IPS DF 6.9 (cell line): ENCODE results near the gene DPP6.
"Not testable (repeated sequence)": the region's sequence is repeated elsewhere in the genome, so short reads cannot be mapped to it uniquely, and the experiment has no call there.

ENCODE experiments used
- DNase-seq: peaks from one replicate; pipeline ENCODE4 v3.0.0-alpha.2; 2013; ENCODE audit warnings: low read depth, low spot score
- H3K27ac ChIP-seq: one replicate; pipeline ENCODE4 v1.5.1; 2013; ENCODE audit warnings: low read length, control low read depth
- H3K27me3 ChIP-seq: 2 replicates; pipeline ENCODE4 v1.6.1; 2013; ENCODE audit warnings: mild to moderate bottlenecking, low read length; ENCODE audit not compliant: control insufficient read depth, insufficient read depth
- H3K36me3 ChIP-seq: 2 replicates; pipeline ENCODE4 v1.6.1; 2013; ENCODE audit warnings: low read length; ENCODE audit not compliant: control insufficient read depth, insufficient read depth
- H3K4me1 ChIP-seq: 2 replicates; pipeline ENCODE4 v1.6.1; 2013; ENCODE audit warnings: low read length; ENCODE audit not compliant: control insufficient read depth, insufficient read depth
- H3K4me3 ChIP-seq: 2 replicates; pipeline ENCODE4 v1.5.1; 2013; ENCODE audit warnings: mild to moderate bottlenecking, low read length
- H3K9me3 ChIP-seq: 2 replicates; pipeline ENCODE4 v1.6.1; 2013; ENCODE audit warnings: low read length, inconsistent platforms; ENCODE audit not compliant: control insufficient read depth, insufficient read depth
- WGBS: extraction: QIAGEN DNeasy Blood & Tissue Kit; methylation state at CpG from one replicate; pipeline ENCODE4 v1.1.7; 2013; ENCODE audit warnings: mixed read lengths, missing lambda C conversion rate; ENCODE audit not compliant: insufficient read length, insufficient coverage; 5-methylcytosine and 5-hydroxymethylcytosine counted together

Gene DPP6

DNA sequence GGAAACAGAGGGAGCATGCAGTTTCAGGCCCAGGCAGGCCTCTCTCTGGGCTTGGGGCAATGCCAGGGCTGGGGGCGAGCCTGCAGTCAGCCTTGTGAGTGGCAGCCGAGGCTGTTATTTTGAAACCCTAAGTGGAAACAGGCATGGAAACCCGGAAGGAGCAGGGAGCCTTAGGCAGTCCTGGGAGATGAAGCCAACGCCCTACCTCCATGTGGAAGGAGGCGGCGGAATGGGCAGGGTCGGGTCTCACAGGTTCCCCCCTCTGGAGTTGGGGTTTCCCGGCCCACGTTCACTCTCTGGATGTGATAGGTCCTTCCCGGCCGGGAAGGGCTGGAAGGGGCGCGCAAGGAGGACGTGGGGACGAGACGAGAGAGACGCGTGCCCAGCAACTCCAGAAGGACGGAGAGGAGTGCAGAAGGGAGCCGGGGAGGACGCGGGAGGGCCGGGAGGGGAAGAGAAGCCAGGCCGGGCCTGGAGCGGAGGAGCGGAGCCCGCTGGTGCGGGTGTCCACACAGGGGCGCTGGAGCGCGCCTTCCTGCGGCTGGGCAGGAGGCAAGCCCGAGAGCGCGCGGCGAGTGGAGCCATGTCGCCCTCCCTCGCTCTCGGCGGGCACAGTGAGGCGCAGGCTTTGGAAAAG, 1.1 kb upstream of the DPP6 start:
- H3K4me3 ChIP-seq = peak overlapping the region; percentile 45; the same call in 1 of the 2 replicates
- H3K36me3 ChIP-seq, DNase-seq, H3K27ac ChIP-seq, H3K9me3 ChIP-seq, H3K27me3 ChIP-seq, H3K4me1 ChIP-seq: not testable (repeated sequence)
- no CpG with 5 or more reads among the region's 42 CpGs for WGBS

DNA sequence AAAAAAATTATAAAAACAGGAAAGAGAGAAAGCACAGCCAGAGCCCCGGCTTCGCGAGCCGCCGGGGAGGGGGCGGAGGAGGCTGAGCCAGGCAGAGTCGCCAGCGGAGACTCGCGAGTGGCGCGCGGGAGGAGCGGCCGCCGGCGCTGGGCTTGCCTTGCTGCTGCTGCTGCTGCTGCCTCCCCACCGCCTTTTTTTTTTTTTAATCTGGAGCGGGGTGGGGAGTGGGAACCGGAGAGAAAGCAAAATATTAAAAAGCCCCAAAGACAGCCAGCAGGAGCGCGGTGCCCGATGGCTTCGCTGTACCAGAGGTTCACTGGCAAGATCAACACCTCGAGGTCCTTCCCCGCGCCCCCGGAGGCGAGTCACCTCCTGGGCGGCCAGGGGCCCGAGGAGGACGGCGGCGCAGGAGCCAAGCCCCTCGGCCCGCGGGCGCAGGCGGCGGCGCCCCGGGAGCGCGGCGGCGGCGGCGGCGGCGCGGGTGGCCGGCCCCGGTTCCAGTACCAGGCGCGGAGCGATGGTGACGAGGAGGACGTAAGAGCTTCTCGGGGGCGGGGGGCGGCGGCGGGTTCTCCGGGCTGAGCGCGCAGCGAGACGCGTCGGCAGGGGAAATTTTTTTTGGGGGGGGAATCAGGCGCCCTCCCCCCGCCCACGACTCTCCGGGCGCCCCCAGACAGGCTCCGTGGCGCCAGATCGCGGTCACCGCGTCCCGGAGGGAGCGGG, 493 bp downstream of the DPP6 start:
- WGBS = no CpG with 5 or more reads among the region's 83 CpGs
- H3K9me3 ChIP-seq, H3K36me3 ChIP-seq, H3K27me3 ChIP-seq, H3K4me1 ChIP-seq, DNase-seq, H3K27ac ChIP-seq: not testable (repeated sequence)
- H3K4me3 ChIP-seq = peak overlapping the region; percentile 35; the same call in 1 of the 2 replicates

DNA sequence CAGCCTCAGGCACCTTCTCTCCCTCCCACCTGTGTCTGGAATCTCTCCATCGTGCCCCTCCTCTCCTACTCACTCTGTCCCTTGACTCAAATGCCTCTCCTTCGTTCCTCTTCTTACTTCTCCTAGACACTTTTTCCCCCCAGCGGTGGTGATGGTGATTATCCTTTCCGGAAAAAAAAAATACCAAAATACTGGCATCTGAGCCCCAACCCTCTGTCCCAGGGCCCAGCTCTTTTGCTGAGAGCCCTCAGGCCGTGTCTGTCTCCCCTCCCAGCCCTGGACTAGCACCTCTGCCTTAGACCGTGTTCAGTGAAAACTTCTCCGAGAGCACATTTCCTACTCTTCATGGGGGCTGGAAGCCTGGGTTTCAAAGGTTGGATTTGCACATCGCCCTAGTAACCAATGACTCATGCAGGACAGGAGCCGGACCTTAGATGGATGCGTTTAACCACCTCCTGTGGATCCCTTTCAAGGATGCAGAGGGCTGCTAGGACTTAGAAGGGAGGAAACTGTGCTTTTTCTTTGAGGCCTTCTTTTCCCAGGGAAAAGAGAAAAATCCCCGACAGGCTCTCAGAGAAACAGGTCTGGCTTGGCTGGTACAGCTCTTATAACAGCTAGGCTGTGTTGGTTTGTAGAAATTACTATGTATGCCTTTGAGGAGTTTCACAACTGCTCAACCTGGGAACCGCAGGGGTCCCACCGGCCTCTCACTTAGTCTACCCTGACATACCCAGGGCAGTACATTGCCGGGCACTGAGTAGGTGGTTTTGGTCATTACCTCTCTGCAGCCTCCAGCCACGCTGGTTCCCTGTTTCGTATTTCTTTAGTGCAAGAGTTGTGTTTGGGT, 1.5 kb downstream of the DPP6 start:
- no CpG with 5 or more reads among the region's 16 CpGs for WGBS
- not testable (repeated sequence) for DNase-seq, H3K4me1 ChIP-seq, H3K36me3 ChIP-seq, H3K27me3 ChIP-seq, H3K9me3 ChIP-seq, H3K27ac ChIP-seq, H3K4me3 ChIP-seq

GRCh38 chr7:154054664-154055063, 2.5 kb downstream of the DPP6 start:
- not testable (repeated sequence) for H3K4me3 ChIP-seq, H3K27me3 ChIP-seq, H3K4me1 ChIP-seq, H3K9me3 ChIP-seq, H3K27ac ChIP-seq, DNase-seq, H3K36me3 ChIP-seq
- WGBS = no CpG with 5 or more reads among the region's 2 CpGs

GRCh38 chr7:154055491-154056106, 3.4 kb downstream of the DPP6 start:
- not testable (repeated sequence) for H3K4me3 ChIP-seq, H3K27ac ChIP-seq, H3K4me1 ChIP-seq, H3K36me3 ChIP-seq, H3K9me3 ChIP-seq, H3K27me3 ChIP-seq, DNase-seq
- no CpG with 5 or more reads among the region's 9 CpGs for WGBS

GRCh38 chr7:154058783-154059182, 6.6 kb downstream of the DPP6 start:
- H3K4me3 ChIP-seq, H3K27me3 ChIP-seq, H3K27ac ChIP-seq, H3K9me3 ChIP-seq, DNase-seq, H3K4me1 ChIP-seq, H3K36me3 ChIP-seq: not testable (repeated sequence)
- no CpG with 5 or more reads among the region's 14 CpGs for WGBS

DNA sequence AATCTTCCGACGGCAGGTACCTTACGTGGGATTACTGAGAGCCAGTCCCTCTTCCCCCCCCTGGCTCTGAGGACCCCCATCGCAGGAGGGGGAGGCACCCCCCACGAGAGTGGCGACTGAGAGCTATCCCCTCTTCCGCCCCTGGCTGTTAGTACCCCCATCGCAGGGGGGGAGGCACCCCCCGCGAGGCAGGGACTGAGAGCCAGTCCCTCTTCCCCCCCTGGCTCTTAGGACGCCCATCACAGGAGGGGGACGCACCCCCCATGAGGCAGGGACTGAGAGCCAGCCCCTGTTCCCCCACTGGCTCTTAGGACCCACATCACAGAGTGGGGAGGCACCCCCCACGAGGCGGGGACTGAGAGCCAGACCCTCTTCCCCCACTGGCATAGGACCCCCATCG, 8.4 kb downstream of the DPP6 start:
- H3K4me3 ChIP-seq, H3K9me3 ChIP-seq, H3K36me3 ChIP-seq, H3K27me3 ChIP-seq, H3K4me1 ChIP-seq, H3K27ac ChIP-seq, DNase-seq: not testable (repeated sequence)
- no CpG with 5 or more reads among the region's 15 CpGs for WGBS

DNA sequence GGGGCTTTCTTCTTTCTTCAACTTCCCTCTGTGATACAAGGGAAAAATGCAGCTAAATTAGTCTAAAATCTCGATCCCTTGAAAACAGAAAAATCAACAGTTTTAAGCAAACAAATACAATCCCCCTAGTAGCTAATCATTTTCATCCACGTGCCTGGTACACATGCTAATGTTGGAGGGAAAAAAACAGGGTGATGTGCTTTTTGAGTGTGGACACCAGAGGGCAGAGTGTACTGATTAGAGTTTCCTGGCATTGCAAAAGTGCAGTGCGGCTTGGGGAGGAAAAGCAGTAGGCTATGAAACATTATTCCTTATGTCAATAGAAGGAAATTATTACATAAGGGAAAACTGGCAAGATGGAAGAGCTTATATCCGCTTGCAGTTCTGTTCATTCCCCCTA, 19.6 kb downstream of the DPP6 start:
- H3K27ac ChIP-seq, H3K36me3 ChIP-seq, H3K4me3 ChIP-seq, H3K4me1 ChIP-seq, H3K27me3 ChIP-seq, H3K9me3 ChIP-seq, DNase-seq: not testable (repeated sequence)
- WGBS = no CpG with 5 or more reads among the region's 4 CpGs

DNA sequence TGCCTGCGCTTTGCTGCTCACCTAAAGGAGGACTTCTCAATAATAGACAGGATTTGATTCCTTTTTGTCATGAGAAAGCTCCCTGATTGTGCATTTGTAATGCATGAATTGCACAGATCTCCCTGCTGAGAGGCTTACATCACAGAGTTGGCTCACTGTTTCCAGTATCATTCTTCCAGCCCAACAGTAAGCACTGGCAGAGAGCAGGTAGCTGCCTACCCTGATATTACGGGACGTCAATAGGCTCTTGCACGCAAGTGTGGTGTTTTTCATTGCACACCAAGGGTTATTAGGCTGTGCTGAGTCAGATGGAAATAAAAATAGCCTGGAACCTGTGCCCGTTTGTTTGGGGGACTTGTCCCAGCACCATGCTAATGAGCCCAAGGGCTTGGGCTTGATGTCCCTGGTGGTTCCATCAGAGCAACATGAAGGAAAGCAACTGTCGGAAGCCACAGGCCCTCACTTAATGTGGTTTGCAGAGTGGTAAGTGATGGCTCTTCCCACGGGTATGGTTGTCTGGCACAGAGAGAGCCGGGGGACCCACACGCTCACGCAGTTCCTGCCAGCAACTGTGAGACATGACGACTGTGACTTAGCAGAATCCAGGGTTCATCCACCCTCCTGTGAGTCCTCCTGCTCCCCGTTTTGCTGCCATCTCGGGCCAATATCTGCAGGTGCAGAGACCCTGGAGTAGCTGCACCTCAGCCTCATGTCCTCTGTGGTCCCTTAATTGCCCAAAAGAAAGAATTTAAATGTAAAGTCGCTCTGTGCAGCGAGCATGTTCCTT, 20.4 kb downstream of the DPP6 start:
- H3K4me3 ChIP-seq, H3K27me3 ChIP-seq, H3K27ac ChIP-seq, H3K36me3 ChIP-seq, H3K9me3 ChIP-seq, DNase-seq, H3K4me1 ChIP-seq: not testable (repeated sequence)
- no CpG with 5 or more reads among the region's 15 CpGs for WGBS

GRCh38 chr7:154078523-154078922, 26.3 kb downstream of the DPP6 start:
- not testable (repeated sequence) for H3K4me1 ChIP-seq, H3K27me3 ChIP-seq, H3K9me3 ChIP-seq, H3K27ac ChIP-seq, DNase-seq, H3K36me3 ChIP-seq, H3K4me3 ChIP-seq
- no CpG with 5 or more reads among the region's 2 CpGs for WGBS
